Naive thymus-derived CD4-positive, alpha-beta T cell (primary cell): ENCODE data around the gene MAN1C1. TPM values are rescaled to one million over a fixed set of nuclear protein-coding genes. Genes with fewer than 3 reads are reported as not detected.
A peak's percentile ranks its signal among the peaks of the same experiment; 100 is the strongest.

Experiments used
- ATAC-seq: fragments of 150-1000 bp; cut with Tn5 transposase; 2 replicates; pipeline ENCODE4 v1.10.0; 2021; ENCODE audit warnings: mild to moderate bottlenecking, moderate library complexity
- CTCF ChIA-PET: fragments of 350-600 bp; sonication (Branson Sonifier 250); formaldehyde crosslinking; loops from one replicate; lab custom pipeline; 2021; ENCODE audit warnings: antibody characterized with exemption; lab: Charles Lee
- POLR2A ChIA-PET: fragments of 350-600 bp; sonication (Branson Sonifier 250); formaldehyde crosslinking; loops from one replicate; lab custom pipeline; 2021; ENCODE audit warnings: antibody characterized with exemption, inconsistent platforms; lab: Charles Lee
- DNase-seq, 9 donors: peaks; one replicate each; pipeline versions ENCODE4 v3.0.0 to v3.0.0-alpha.2; 2020 to 2022; ENCODE audit warnings: mixed read lengths in 1 of 9
- H3K27ac ChIP-seq: one replicate; pipeline ENCODE4 v1.7.0; 2013; ENCODE audit warnings: mild to moderate bottlenecking, low read depth, low read length, moderate library complexity
- H3K27me3 ChIP-seq, 2 donors: one replicate each; pipeline ENCODE4 v1.7.0; 2013; ENCODE audit warnings: low read length in 2 of 2, mild to moderate bottlenecking in 2 of 2, moderate library complexity in 2 of 2; ENCODE audit not compliant: control insufficient read depth in 2 of 2, insufficient read depth in 2 of 2
- H3K36me3 ChIP-seq, 3 experiments: 1 replicate in 2 of 3; 2 replicates in 1 of 3; pipeline ENCODE4 v1.7.0; 2013; ENCODE audit warnings: low read length in 3 of 3, mild to moderate bottlenecking in 3 of 3, moderate library complexity in 1 of 3; ENCODE audit not compliant: insufficient read depth in 3 of 3, control insufficient read depth in 2 of 3
- H3K4me1 ChIP-seq, 2 donors: one replicate each; pipeline ENCODE4 v1.7.0; 2013; ENCODE audit warnings: low read length in 2 of 2, mild to moderate bottlenecking in 2 of 2, moderate library complexity in 1 of 2; ENCODE audit not compliant: control insufficient read depth in 2 of 2, insufficient read depth in 2 of 2
- H3K4me3 ChIP-seq: 2 replicates; pipeline ENCODE4 v1.7.0; 2013; ENCODE audit warnings: mild to moderate bottlenecking, low read length
- H3K9me3 ChIP-seq, 3 experiments: 1 replicate in 2 of 3; 2 replicates in 1 of 3; pipeline ENCODE4 v1.7.0; 2013; ENCODE audit warnings: low read length in 3 of 3; ENCODE audit not compliant: control insufficient read depth in 2 of 3
- H3K27ac Mint-ChIP-seq, 9 donors: one replicate each; pipeline ENCODE4 v1.8.0; 2020 to 2022; ENCODE audit warnings: mixed read lengths in 9 of 9, mild to moderate bottlenecking in 8 of 9, moderate library complexity in 5 of 9, inconsistent platforms in 2 of 9
- H3K27me3 Mint-ChIP-seq, 5 donors: one replicate each; pipeline ENCODE4 v1.8.0; 2021 to 2022; ENCODE audit warnings: mixed read lengths in 5 of 5, mild to moderate bottlenecking in 1 of 5
- H3K36me3 Mint-ChIP-seq, 5 donors: one replicate each; pipeline ENCODE4 v1.8.0; 2020 to 2022; ENCODE audit warnings: mixed read lengths in 5 of 5, mild to moderate bottlenecking in 3 of 5, inconsistent platforms in 1 of 5
- H3K4me1 Mint-ChIP-seq, 7 donors: one replicate each; pipeline ENCODE4 v1.8.0; 2020 to 2022; ENCODE audit warnings: mixed read lengths in 7 of 7, mild to moderate bottlenecking in 3 of 7, inconsistent platforms in 1 of 7
- H3K4me3 Mint-ChIP-seq, 10 donors: one replicate each; pipeline ENCODE4 v1.8.0; 2020 to 2022; ENCODE audit warnings: mild to moderate bottlenecking in 10 of 10, mixed read lengths in 10 of 10, moderate library complexity in 6 of 10, inconsistent platforms in 2 of 10
- H3K9me3 Mint-ChIP-seq, 11 donors: one replicate each; pipeline ENCODE4 v1.8.0; 2020 to 2022; ENCODE audit warnings: mixed read lengths in 11 of 11, mild to moderate bottlenecking in 4 of 11, inconsistent platforms in 1 of 11, moderate library complexity in 1 of 11
- intact Hi-C, 2 donors: fragments of 100-400 bp; cut with micrococcal nuclease; formaldehyde crosslinking; loops; one replicate each; pipeline ENCODE4 v1.15.1; 2023
- polyA plus RNA-seq, 2 donors: library from polyadenylated mRNA; unstranded; fragments of 300-500 nt; fragmentation: Illumina TruSeq; gene quantifications; one replicate each; pipeline ENCODE4 v1.2.3, GENCODE V29; 2021
- total RNA-seq, 6 experiments: library from RNA in 5 of 6; stranded (reverse) in 5 of 6; gene quantifications; 1 replicate in 5 of 6; 2 replicates in 1 of 6; pipeline ENCODE4 v1.2.3 and lab custom pipeline; 2021 to 2026

MAN1C1 gene
- total and polyA plus RNA-seq, 7 experiments from 2014 or later, result 16.0 to 85.5 (median 61.0) TPM

DNA sequence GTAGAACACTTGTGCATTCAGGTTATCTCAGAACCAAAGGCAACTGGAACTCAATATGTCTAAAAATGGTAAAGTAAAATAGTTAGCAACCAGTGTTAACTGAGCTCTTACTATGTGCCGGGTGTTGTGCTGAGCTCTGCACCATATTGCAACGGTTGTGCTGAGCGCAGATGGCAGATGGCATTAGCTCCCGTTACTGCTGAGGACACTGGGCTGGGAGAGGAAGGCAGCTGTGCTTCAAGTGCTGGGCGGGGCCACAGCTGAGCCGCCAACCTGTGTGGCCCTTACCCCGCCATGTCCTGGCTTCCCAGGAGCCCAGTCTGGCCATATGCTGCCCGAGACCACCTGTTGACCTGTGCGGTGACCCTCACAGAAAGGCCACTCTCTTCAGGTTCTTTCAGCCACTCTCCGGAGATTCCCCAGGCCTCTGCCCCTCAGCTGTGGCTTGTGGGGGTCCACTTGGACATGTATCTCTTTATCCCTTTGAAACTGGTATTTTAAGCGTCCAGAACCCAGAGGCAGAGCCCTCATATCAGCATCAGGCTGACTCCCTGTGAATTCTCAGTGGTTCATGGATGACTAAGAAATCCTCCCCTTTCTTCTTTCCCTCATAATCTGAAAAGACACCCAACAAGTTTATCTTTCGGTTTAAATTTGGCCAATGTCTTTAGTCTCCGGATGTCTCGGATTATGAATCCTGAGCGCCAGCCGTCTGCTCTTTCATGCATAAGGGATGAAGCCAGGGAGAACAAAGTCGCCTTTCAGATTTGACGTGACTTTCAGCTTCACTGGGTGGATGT is 46.8 kb upstream of the MAN1C1 start:
- POLR2A ChIA-PET, result interaction anchor here (0.7 to 11.3 kb wide), 10 partner anchors 9 to 205 kb away, joined by 3 to 137 read pairs (median 6); partner anchors contain the start of gene LDLRAP1
- peak overlapping the region in 8 of 9 donors; percentile 51 to 98 (median 86) for H3K27ac Mint-ChIP-seq

DNA sequence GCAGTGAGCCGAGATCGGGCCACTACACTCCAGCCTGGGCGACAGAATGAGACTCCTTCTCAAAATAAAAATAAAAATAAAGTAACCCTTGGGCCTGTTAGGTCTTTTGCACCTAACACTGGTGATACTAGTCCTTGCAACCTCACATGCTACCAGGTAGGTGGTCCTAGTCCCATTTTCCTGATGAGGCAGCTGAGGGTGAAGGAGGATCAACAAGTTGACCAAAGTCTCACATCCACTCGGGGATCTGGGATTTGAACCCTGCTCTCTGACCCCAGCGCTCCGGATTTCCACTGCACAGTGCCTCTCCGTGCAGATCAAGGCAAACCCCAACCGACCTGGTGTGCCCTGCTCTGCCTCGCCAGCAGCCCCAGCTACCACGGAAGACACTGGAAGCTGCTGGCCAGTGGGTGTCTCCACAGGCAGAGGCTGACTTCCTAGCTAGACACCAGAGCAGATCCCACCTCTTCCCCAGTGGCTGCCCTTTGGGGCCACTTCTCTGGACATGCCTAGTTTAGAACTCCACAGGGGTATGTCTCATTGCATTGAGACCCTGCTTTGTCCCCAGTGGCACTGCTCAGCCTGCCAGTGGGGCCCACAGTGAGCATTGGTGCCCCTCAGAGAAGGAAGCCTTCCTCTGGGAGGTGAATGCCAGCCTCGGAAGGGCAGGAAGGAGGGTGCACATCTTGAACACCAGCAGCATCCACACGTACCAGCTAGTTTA is 45.6 kb upstream of the MAN1C1 start:
- no peak overlapping the region for H3K4me3 Mint-ChIP-seq
- ChIA-PET CTCF (interaction anchor here (0.6 to 1.7 kb wide), 5 partner anchors 17 to 230 kb away, joined by 3 to 8 read pairs (median 6); no protein-coding TSS in a partner anchor), POLR2A (interaction anchor here (1.0 to 11.3 kb wide), 12 partner anchors 9 to 231 kb away, joined by 3 to 137 read pairs (median 11); partner anchors contain the start of gene LDLRAP1)
- Histone ChIP-seq H3K9me3 (no peaks in the 10 kb centered on the region), H3K4me3 (no peak overlapping the region), H3K27me3 (no peaks in the 10 kb centered on the region), H3K27ac (peak overlapping the region; percentile 62), H3K4me1 (peaks cover 8 to 46% of the 10 kb centered on the region in 2 donors), H3K36me3 (peaks cover 0 to 34% (median 0%) of the 10 kb centered on the region in 3 experiments)
- peak overlapping the region in 7 of 9 donors; percentile 71 to 97 (median 91) for H3K27ac Mint-ChIP-seq
- no peaks in the 10 kb centered on the region for H3K9me3 Mint-ChIP-seq
- ATAC-seq, result no peak
- no peaks in the 10 kb centered on the region for H3K27me3 Mint-ChIP-seq
- peaks cover 7 to 20% (median 13%) of the 10 kb centered on the region in 5 donors for H3K36me3 Mint-ChIP-seq
- intact Hi-C loops, result no loop called here
- peaks cover 17 to 86% (median 77%) of the 10 kb centered on the region in 7 donors for H3K4me1 Mint-ChIP-seq
- DNase-seq, result no peak

More for the DNA sequence above, 46.8 kb upstream of the MAN1C1 start:
- intact Hi-C loops, result loop anchor here in 1 of 2 donors (10.0 kb wide), 3 partner anchors 645 to 1155 kb away; partner anchors contain the start of genes NIPAL3, SRRM1 and STPG1
- H3K4me3 ChIP-seq, result no peak overlapping the region
- H3K4me1 Mint-ChIP-seq, result peaks cover 26 to 95% (median 85%) of the 10 kb centered on the region in 7 donors
- H3K27me3 ChIP-seq, result no peaks in the 10 kb centered on the region
- no peak for DNase-seq
- peak overlapping the region in 8 of 10 donors; percentile 3 to 96 (median 42) for H3K4me3 Mint-ChIP-seq
- peaks cover 19 to 52% of the 10 kb centered on the region in 2 donors for H3K4me1 ChIP-seq
- peak overlapping the region; percentile 83 for H3K27ac ChIP-seq
- ATAC-seq, result no peak
- H3K36me3 ChIP-seq, result peaks cover 0 to 37% (median 0%) of the 10 kb centered on the region in 3 experiments
- CTCF ChIA-PET, result interaction anchor here (0.6 to 1.5 kb wide), 5 partner anchors 27 to 231 kb away, joined by 3 to 8 read pairs (median 3); no protein-coding TSS in a partner anchor
- H3K27me3 Mint-ChIP-seq, result no peaks in the 10 kb centered on the region
- no peaks in the 10 kb centered on the region for H3K9me3 Mint-ChIP-seq
- peaks cover 12 to 28% (median 18%) of the 10 kb centered on the region in 5 donors for H3K36me3 Mint-ChIP-seq
- H3K9me3 ChIP-seq, result no peaks in the 10 kb centered on the region

DNA sequence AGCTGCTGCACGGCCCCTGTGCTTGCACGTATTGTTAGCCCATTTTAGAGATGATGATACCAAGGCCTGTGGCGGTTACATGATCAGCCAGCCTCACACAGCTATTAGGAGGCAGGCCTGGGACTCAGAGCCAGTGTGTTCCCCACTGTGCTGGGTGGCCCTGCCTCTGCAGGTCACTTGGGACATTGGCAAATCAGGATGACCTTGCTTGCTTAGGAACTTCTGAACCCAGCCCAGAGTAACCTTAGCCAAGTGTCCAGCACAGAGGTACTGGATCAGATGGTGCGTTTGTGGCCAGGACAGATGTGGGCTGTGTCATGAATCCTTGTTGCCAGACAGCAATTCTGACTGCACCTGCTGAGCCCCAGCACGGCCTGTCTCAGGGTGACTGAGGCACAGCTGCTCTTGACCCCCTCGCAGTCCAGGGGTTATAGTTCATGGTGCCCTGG is 45.0 kb upstream of the MAN1C1 start:
- peaks cover 8 to 41% of the 10 kb centered on the region in 2 donors for H3K4me1 ChIP-seq
- intact Hi-C loops, result no loop called here
- peaks cover 11 to 80% (median 71%) of the 10 kb centered on the region in 7 donors for H3K4me1 Mint-ChIP-seq
- H3K36me3 Mint-ChIP-seq, result peaks cover 7 to 16% (median 7%) of the 10 kb centered on the region in 5 donors
- H3K27ac Mint-ChIP-seq, result peak overlapping the region in 8 of 9 donors; percentile 71 to 97 (median 85)
- peak overlapping the region in 1 of 10 donors; percentile 28 for H3K4me3 Mint-ChIP-seq
- peaks cover 0 to 33% (median 0%) of the 10 kb centered on the region in 3 experiments for H3K36me3 ChIP-seq
- H3K9me3 ChIP-seq, result no peaks in the 10 kb centered on the region
- CTCF ChIA-PET, result interaction anchor here (0.6 to 2.4 kb wide), 8 partner anchors 15 to 147 kb away, joined by 3 to 13 read pairs (median 6); no protein-coding TSS in a partner anchor
- POLR2A ChIA-PET, result interaction anchor here (0.6 to 11.3 kb wide), 16 partner anchors 9 to 238 kb away, joined by 3 to 137 read pairs (median 6); partner anchors contain the start of gene LDLRAP1
- no peaks in the 10 kb centered on the region for H3K27me3 ChIP-seq
- ATAC-seq (no peak), DNase-seq (no peak)
- H3K9me3 Mint-ChIP-seq, result no peaks in the 10 kb centered on the region
- no peak overlapping the region for H3K4me3 ChIP-seq
- no peaks in the 10 kb centered on the region for H3K27me3 Mint-ChIP-seq
- H3K27ac ChIP-seq, result peak overlapping the region; percentile 62

DNA sequence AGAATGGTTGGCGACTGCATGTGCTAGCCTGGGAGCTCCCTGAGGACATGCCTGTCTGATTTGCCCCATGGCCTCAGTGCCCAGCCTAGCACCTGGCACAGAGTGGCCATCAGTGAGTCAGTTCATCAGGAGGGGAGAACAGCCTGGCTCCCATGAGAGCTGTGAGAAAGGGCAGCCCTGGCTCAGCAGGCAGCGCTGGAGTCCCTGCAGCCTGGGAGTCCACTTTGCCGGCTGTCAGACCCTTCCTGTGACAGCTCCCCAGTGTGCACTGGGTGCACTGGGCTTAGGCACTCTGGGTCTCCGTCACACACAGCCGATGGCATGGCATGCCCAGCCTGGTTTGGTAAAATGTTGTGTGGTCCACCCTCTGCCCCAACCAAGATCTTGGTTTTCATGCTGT is 44.5 kb upstream of the MAN1C1 start:
- DNase-seq (no peak), ATAC-seq (no peak)
- Mint-ChIP-seq H3K36me3 (peaks cover 4 to 16% (median 7%) of the 10 kb centered on the region in 5 donors), H3K9me3 (no peaks in the 10 kb centered on the region), H3K4me1 (peaks cover 11 to 75% (median 65%) of the 10 kb centered on the region in 7 donors), H3K27me3 (no peaks in the 10 kb centered on the region), H3K27ac (peak overlapping the region in 8 of 9 donors; percentile 71 to 92 (median 82)), H3K4me3 (peak overlapping the region in 3 of 10 donors; percentile 7 to 41 (median 28))
- Histone ChIP-seq H3K4me1 (peaks cover 8 to 36% of the 10 kb centered on the region in 2 donors), H3K4me3 (no peak overlapping the region), H3K9me3 (no peaks in the 10 kb centered on the region), H3K36me3 (peaks cover 0 to 28% (median 0%) of the 10 kb centered on the region in 3 experiments), H3K27me3 (no peaks in the 10 kb centered on the region), H3K27ac (peak overlapping the region; percentile 24)
- CTCF ChIA-PET, result interaction anchor here (0.5 to 2.4 kb wide), 15 partner anchors 9 to 237 kb away, joined by 3 to 13 read pairs (median 4); no protein-coding TSS in a partner anchor
- POLR2A ChIA-PET, result interaction anchor here (0.6 to 11.3 kb wide), 18 partner anchors 10 to 271 kb away, joined by 3 to 137 read pairs (median 4); partner anchors contain the start of gene LDLRAP1
- intact Hi-C loops, result no loop called here

DNA sequence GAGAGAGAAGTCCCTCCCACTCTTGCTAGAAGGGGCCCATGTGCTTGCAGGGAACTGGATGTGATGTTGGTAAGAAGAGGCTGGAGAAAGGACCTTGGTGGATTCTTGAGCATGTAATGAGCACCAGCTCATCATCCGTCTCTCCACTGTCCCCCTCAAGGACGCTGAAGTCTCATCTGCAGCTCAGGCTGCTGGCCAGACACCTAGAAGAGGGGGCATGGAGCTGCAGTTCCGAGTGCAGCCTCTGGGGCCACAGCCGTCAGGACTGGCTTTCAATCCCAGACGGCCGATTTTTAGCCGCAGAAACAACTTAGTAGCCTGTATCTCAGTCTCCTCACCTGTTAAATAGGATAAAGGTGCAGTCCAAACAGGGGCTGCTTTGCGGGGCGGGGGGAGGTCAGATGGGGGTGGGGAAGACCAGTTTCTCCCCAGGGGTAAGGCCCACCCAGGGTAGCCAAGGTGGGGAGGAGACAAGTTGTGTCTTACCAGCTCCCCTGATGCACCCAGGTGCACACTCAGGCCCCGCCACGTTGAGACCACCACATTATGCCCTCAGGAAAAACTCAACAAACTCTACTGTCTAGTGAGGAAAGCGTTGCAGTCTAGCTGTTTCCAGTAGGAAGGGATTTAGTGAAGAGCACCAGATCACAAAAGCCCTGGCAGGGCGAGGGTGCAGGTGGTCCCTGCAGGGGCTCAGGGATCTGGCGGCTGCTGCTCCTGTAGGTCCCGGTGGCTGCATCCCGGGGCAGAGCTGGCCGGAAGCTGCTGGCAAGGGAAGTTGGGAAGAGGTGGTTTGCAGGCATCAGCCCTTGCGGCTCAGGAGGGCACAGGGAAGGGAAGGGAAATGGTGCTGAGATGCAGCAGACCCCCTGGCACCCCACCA is 43.6 kb upstream of the MAN1C1 start:
- peaks cover 2 to 8% (median 4%) of the 10 kb centered on the region in 5 donors for H3K36me3 Mint-ChIP-seq
- H3K27ac ChIP-seq, result peak overlapping the region; percentile 24
- H3K9me3 ChIP-seq, result no peaks in the 10 kb centered on the region
- H3K4me3 ChIP-seq, result no peak overlapping the region
- intact Hi-C loops, result no loop called here
- peaks cover 11 to 73% (median 58%) of the 10 kb centered on the region in 7 donors for H3K4me1 Mint-ChIP-seq
- ChIA-PET POLR2A (interaction anchor here (0.6 to 11.3 kb wide), 19 partner anchors 8 to 924 kb away, joined by 3 to 137 read pairs (median 3); no protein-coding TSS in a partner anchor), CTCF (interaction anchor here (0.5 to 2.4 kb wide), 20 partner anchors 8 to 446 kb away, joined by 3 to 13 read pairs (median 3); no protein-coding TSS in a partner anchor)
- peaks cover 8 to 28% of the 10 kb centered on the region in 2 donors for H3K4me1 ChIP-seq
- no peaks in the 10 kb centered on the region for H3K27me3 ChIP-seq
- H3K9me3 Mint-ChIP-seq, result no peaks in the 10 kb centered on the region
- H3K27me3 Mint-ChIP-seq, result no peaks in the 10 kb centered on the region
- peaks cover 0 to 20% (median 0%) of the 10 kb centered on the region in 3 experiments for H3K36me3 ChIP-seq
- peak overlapping the region in 7 of 10 donors; percentile 7 to 43 (median 29) for H3K4me3 Mint-ChIP-seq
- DNase-seq, result peak in 7 of 9 donors; percentile 42 to 54 (median 49)
- H3K27ac Mint-ChIP-seq, result peak overlapping the region in 8 of 9 donors; percentile 71 to 92 (median 79)
- ATAC-seq, result peak; percentile 80
